ENCODE measurements around the gene P4HA2.

The P4HA2 gene

GRCh38 chr5:132253452-132254320 is 26.0 kb upstream of the P4HA2 start:
- H3K4me3 ChIP-seq (ENCODE audit: low read length) = no peak overlapping the region
- no peak for DNase-seq (ENCODE audit: low read depth)
- no peak for TF ChIP-seq CTCF (conservative IDR thresholded peaks at IDR 0.05; ENCODE audit: low read depth, low read length)

DNA sequence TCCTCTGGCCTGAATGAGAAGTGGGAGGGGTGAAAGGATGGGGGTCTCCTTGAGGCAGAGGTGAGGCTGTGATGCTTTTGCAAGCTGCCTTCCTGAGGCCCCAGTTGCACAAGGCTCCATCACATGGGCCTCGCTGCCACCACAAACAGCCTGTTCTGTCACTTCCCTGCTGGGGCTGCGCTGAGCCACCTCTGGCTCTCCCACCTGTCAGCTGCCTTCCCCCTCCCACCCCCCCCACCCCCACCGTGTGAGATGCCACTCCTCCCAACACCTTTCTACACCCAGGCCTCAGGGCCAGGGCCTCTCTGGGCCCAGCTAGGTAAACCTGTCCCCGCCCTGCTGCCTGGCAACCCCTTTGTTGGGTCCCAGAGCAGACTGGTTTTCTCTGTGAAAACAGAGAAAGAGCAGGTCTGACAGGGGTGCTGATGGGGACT is 25.4 kb upstream of the P4HA2 start:
- H3K4me3 ChIP-seq (ENCODE audit: low read length) = no peak overlapping the region
- DNase-seq (ENCODE audit: low read depth) = no peak
- no peak for TF ChIP-seq CTCF (conservative IDR thresholded peaks at IDR 0.05; ENCODE audit: low read depth, low read length)

- no peak for DNase-seq (ENCODE audit: low read depth)
- H3K4me3 ChIP-seq (ENCODE audit: low read length) = no peak overlapping the region
- TF ChIP-seq CTCF (conservative IDR thresholded peaks at IDR 0.05; ENCODE audit: low read depth, low read length) = no peak
These were observed 23.6 kb upstream of the P4HA2 start for GRCh38 chr5:132251220-132251725.

- H3K4me3 ChIP-seq (ENCODE audit: low read length) = no peak overlapping the region
- no peak for TF ChIP-seq CTCF (conservative IDR thresholded peaks at IDR 0.05; ENCODE audit: low read depth, low read length)
- DNase-seq (ENCODE audit: low read depth) = no peak
These were observed 22.9 kb upstream of the P4HA2 start for GRCh38 chr5:132250547-132250946.

DNA sequence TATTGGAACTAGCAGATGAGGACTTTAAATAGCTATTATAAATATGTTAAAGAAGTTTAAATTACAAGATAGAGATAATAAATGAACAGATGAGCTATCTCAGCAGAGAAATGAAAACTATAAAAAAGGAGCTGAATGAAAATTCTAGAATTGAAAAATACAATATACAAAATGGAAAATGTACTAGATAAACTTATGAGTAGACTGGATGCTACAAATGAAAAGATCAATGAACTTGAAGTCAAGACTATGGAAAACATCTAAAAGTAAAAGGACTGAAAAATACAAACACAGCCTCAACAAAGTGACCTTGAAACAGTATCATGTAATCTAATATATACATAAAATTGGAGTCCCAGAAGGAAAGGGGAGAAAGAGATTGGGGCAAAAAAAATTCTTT is 19.2 kb upstream of the P4HA2 start:
- no peak for TF ChIP-seq CTCF (conservative IDR thresholded peaks at IDR 0.05; ENCODE audit: low read depth, low read length)
- no peak overlapping the region for H3K4me3 ChIP-seq (ENCODE audit: low read length)
- DNase-seq (ENCODE audit: low read depth) = no peak

DNA sequence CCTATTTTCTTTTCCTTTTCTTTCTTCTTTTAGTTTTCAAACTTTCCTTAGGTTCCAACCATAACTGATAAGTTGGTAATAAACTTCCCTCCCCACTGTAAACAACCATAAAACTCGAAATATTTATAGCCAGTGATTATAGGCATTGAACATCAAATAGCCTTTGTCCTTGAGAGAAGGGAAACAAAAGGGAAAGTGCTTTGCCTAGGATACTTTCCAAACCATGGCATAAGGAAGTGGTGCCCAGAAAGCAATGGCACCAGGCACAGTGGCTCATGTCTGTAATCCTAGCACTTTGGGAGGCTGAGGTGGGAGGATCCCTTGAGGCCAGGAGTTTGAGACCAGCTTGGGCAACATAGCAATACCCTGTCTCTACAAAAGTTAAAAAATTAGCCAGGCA is 17.9 kb upstream of the P4HA2 start:
- DNase-seq (ENCODE audit: low read depth) = no peak
- no peak for TF ChIP-seq CTCF (conservative IDR thresholded peaks at IDR 0.05; ENCODE audit: low read depth, low read length)
- no peak overlapping the region for H3K4me3 ChIP-seq (ENCODE audit: low read length)

Measured in retinal pigment epithelial cell (primary cell).